C4-2B (cell line): ENCODE data around the gene RAC3.

Experiments used
- ZFX ChIP-seq: fragments of 450-650 bp; IDR thresholded peaks from 2 replicates; pipeline ENCODE4 v1.6.1; 2017
- TF ChIP-seq, protein P1 (sequence below): fragments of 450-650 bp; conservative IDR thresholded peaks from 2 replicates; pipeline ENCODE4 v1.5.1; 2017; ENCODE audit warnings: mild to moderate bottlenecking

GRCh38 chr17:82055965-82056728 lies 24.7 kb downstream of the RAC3 start:
- TF ChIP-seq, protein P1, sequence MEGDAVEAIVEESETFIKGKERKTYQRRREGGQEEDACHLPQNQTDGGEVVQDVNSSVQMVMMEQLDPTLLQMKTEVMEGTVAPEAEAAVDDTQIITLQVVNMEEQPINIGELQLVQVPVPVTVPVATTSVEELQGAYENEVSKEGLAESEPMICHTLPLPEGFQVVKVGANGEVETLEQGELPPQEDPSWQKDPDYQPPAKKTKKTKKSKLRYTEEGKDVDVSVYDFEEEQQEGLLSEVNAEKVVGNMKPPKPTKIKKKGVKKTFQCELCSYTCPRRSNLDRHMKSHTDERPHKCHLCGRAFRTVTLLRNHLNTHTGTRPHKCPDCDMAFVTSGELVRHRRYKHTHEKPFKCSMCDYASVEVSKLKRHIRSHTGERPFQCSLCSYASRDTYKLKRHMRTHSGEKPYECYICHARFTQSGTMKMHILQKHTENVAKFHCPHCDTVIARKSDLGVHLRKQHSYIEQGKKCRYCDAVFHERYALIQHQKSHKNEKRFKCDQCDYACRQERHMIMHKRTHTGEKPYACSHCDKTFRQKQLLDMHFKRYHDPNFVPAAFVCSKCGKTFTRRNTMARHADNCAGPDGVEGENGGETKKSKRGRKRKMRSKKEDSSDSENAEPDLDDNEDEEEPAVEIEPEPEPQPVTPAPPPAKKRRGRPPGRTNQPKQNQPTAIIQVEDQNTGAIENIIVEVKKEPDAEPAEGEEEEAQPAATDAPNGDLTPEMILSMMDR: no peak
- no peak for TF ChIP-seq ZFX
